HepG2 (cell line): ENCODE results near the gene NLRP5.

Source experiments
- ATF3 ChIP-seq: sonication (generic); formaldehyde crosslinking; IDR thresholded peaks from 2 replicates; pipeline ENCODE4 v1.4.0; 2020; ENCODE audit warnings: missing genetic modification reagents
- CTCF ChIP-seq: sonication (generic); formaldehyde crosslinking; IDR thresholded peaks from 2 replicates; pipeline ENCODE4 v1.5.0; 2020; ENCODE audit warnings: mild to moderate bottlenecking, missing genetic modification reagents, moderate library complexity
- DRAP1 ChIP-seq: IDR thresholded peaks from 2 replicates; pipeline ENCODE4 v1.6.1; 2016; ENCODE audit warnings: missing genetic modification reagents, missing compliant biosample characterization
- FOSL2 ChIP-seq: sonication (generic); formaldehyde crosslinking; IDR thresholded peaks from 2 replicates; pipeline ENCODE4 v1.4.0; 2020; ENCODE audit warnings: missing genetic modification reagents
- PCBP1 ChIP-seq: fragments of 200-400 bp; formaldehyde crosslinking; IDR thresholded peaks from 2 replicates; pipeline ENCODE4 v1.6.1; 2017; ENCODE audit warnings: mild to moderate bottlenecking, low read depth, low read length, borderline replicate concordance
- POLR2AphosphoS5 ChIP-seq: IDR thresholded peaks from 2 replicates; pipeline ENCODE4 v1.6.1; 2012; ENCODE audit warnings: low read depth, low read length
- ZNF567 ChIP-seq: sonication (generic); formaldehyde crosslinking; IDR thresholded peaks from 2 replicates; pipeline ENCODE4 v1.8.1; 2023; ENCODE audit warnings: mild to moderate bottlenecking, missing genetic modification reagents, borderline replicate concordance

GRCh38 chr19:56099638-56100539 lies 113.3 kb downstream of the NLRP5 start:
- TF ChIP-seq POLR2AphosphoS5 (no peak), PCBP1 (no peak), DRAP1 (CRISPR knock-in tag) (no peak), FOSL2 (CRISPR knock-in tag) (no peak), ZNF567 (no peak), ATF3 (no peak), CTCF (CRISPR knock-in tag) (no peak)
